H1 (cell line): ENCODE measurements around the gene DIAPH2. TPM values are rescaled to one million over a fixed set of nuclear protein-coding genes. Genes with fewer than 3 reads are reported as not detected.

Experiments
- CTCF ChIA-PET: fragments of 300-600 bp; sonication (Branson Sonifier 250); formaldehyde crosslinking; loops from one replicate; lab custom pipeline; 2021; ENCODE audit not compliant: partially characterized antibody; lab: Charles Lee
- POLR2A ChIA-PET: fragments of 300-600 bp; sonication (Branson Sonifier 250); formaldehyde crosslinking; loops from one replicate; lab custom pipeline; 2021; ENCODE audit warnings: inconsistent platforms; ENCODE audit not compliant: partially characterized antibody; lab: Charles Lee
- DNase-seq, 2 experiments: peaks; one replicate each; pipeline versions ENCODE4 v3.0.0 to v3.0.0-alpha.2; 2010 to 2022; ENCODE audit warnings: low spot score in 2 of 2, low read depth in 1 of 2, mixed read lengths in 1 of 2
- FAIRE-seq: peaks from 2 replicates; lab custom pipeline; 2011; peaks lifted over from hg19 to GRCh38; lab: Jason Lieb, UNC
- H2AFZ ChIP-seq: 2 replicates; pipeline ENCODE4 v1.8.1; 2012; ENCODE audit warnings: low read length, inconsistent platforms
- H2AK5ac ChIP-seq: 2 replicates; pipeline ENCODE4 v1.6.1; 2013; ENCODE audit warnings: low read depth, low read length
- H2BK120ac ChIP-seq: replicated peaks from 2 replicates; pipeline ENCODE3; 2013; ENCODE audit warnings: low read depth, low read length, inconsistent platforms
- H2BK12ac ChIP-seq: 2 replicates; pipeline ENCODE4 v1.6.1; 2013; ENCODE audit warnings: low read depth, low read length
- H2BK15ac ChIP-seq: 2 replicates; pipeline ENCODE4 v1.6.1; 2013; ENCODE audit warnings: low read length
- H2BK20ac ChIP-seq: 2 replicates; pipeline ENCODE4 v1.6.1; 2013; ENCODE audit warnings: low read length
- H2BK5ac ChIP-seq: 2 replicates; pipeline ENCODE4 v1.6.1; 2013; ENCODE audit warnings: low read depth, low read length
- H3K14ac ChIP-seq: 2 replicates; pipeline ENCODE4 v1.6.1; 2013; ENCODE audit warnings: inconsistent platforms; ENCODE audit not compliant: insufficient read length
- H3K18ac ChIP-seq: 2 replicates; pipeline ENCODE4 v1.6.1; 2013; ENCODE audit warnings: low read length; ENCODE audit errors: extremely low read depth
- H3K23ac ChIP-seq: 2 replicates; pipeline ENCODE4 v1.6.1; 2013; ENCODE audit warnings: inconsistent platforms; ENCODE audit not compliant: insufficient read length
- H3K23me2 ChIP-seq: 2 replicates; pipeline ENCODE4 v1.6.1; 2013; ENCODE audit warnings: low read depth, low read length
- H3K27ac ChIP-seq: 2 replicates; pipeline ENCODE4 v1.6.1; 2011; ENCODE audit warnings: low read depth, low read length, inconsistent platforms
- H3K27me3 ChIP-seq, 4 experiments: replicated peaks in 1 of 4; 1 replicate in 1 of 4; 2 replicates in 3 of 4; pipeline versions ENCODE4 v1.6.1 to v1.8.1; 2011 to 2013; ENCODE audit warnings: low read length in 3 of 4, mild to moderate bottlenecking in 3 of 4, inconsistent platforms in 2 of 4, mixed read lengths in 2 of 4, moderate library complexity in 1 of 4; ENCODE audit not compliant: control insufficient read depth in 3 of 4, insufficient read depth in 3 of 4; ENCODE audit errors: extremely low read depth in 1 of 4
- H3K36me3 ChIP-seq, 4 experiments: 2 replicates each; pipeline versions ENCODE4 v1.6.1 to v1.8.1; 2011 to 2013; ENCODE audit warnings: mild to moderate bottlenecking in 4 of 4, low read length in 3 of 4, moderate library complexity in 2 of 4, control low read depth in 1 of 4, inconsistent platforms in 1 of 4; ENCODE audit not compliant: insufficient read depth in 4 of 4, control insufficient read depth in 2 of 4
- H3K4ac ChIP-seq: replicated peaks from 2 replicates; pipeline ENCODE3; 2013; ENCODE audit warnings: low read length, low read depth, mixed read lengths, inconsistent platforms; ENCODE audit not compliant: insufficient read length
- H3K4me1 ChIP-seq, 4 experiments: replicated peaks in 1 of 4; 1 replicate in 1 of 4; 2 replicates in 3 of 4; pipeline versions ENCODE4 v1.6.1 to v1.8.1; 2011 to 2013; ENCODE audit warnings: low read length in 3 of 4, inconsistent platforms in 2 of 4, mixed read lengths in 1 of 4; ENCODE audit not compliant: insufficient read depth in 4 of 4, control insufficient read depth in 3 of 4
- H3K4me2 ChIP-seq, 2 experiments: 2 replicates each; pipeline versions ENCODE4 v1.6.1 to v1.8.1; 2011 to 2013; ENCODE audit warnings: low read depth in 2 of 2, low read length in 2 of 2, control low read depth in 1 of 2, inconsistent platforms in 1 of 2, mild to moderate bottlenecking in 1 of 2; ENCODE audit not compliant: insufficient read depth in 1 of 2
- H3K4me3 ChIP-seq, 4 experiments: fragments of 200-600, 300-600 bp in 1 of 4; sonication (generic), shearing (Covaris generic), sonication (Bioruptor Twin) in 1 of 4; 2 replicates each; pipeline versions ENCODE4 v1.5.1 to v1.8.1; 2011 to 2016; ENCODE audit warnings: low read length in 4 of 4, low read depth in 3 of 4, control low read depth in 2 of 4, inconsistent platforms in 2 of 4, mild to moderate bottlenecking in 2 of 4, mixed read lengths in 1 of 4, moderate library complexity in 1 of 4; ENCODE audit not compliant: insufficient read depth in 2 of 4; ENCODE audit errors: extremely low read depth in 1 of 4
- H3K56ac ChIP-seq: replicated peaks from 2 replicates; pipeline ENCODE3; 2013; ENCODE audit warnings: low read depth, mild to moderate bottlenecking, mixed read lengths, low read length, inconsistent platforms; ENCODE audit not compliant: insufficient read length
- H3K79me1 ChIP-seq: 2 replicates; pipeline ENCODE4 v1.6.1; 2013; ENCODE audit warnings: low read depth, low read length, control low read depth
- H3K79me2 ChIP-seq, 2 experiments: 2 replicates each; pipeline versions ENCODE4 v1.6.1 to v1.8.1; 2012 to 2013; ENCODE audit warnings: low read length in 2 of 2, mild to moderate bottlenecking in 2 of 2, inconsistent platforms in 1 of 2; ENCODE audit not compliant: insufficient read depth in 2 of 2, control insufficient read depth in 1 of 2
- H3K9ac ChIP-seq, 4 experiments: replicated peaks in 1 of 4; 1 replicate in 1 of 4; 2 replicates in 3 of 4; pipeline versions ENCODE4 v1.6.1 to v1.8.1; 2011 to 2013; ENCODE audit warnings: low read depth in 3 of 4, low read length in 3 of 4, control low read depth in 2 of 4, mild to moderate bottlenecking in 2 of 4, moderate library complexity in 2 of 4, inconsistent platforms in 1 of 4; ENCODE audit errors: extremely low read depth in 1 of 4
- H3K9me3 ChIP-seq, 2 experiments: 2 replicates each; pipeline versions ENCODE4 v1.6.1 to v1.8.1; 2012 to 2013; ENCODE audit warnings: mild to moderate bottlenecking in 2 of 2, moderate library complexity in 2 of 2, control low read depth in 1 of 2, inconsistent platforms in 1 of 2, low read depth in 1 of 2, low read length in 1 of 2, mixed read lengths in 1 of 2; ENCODE audit not compliant: insufficient read depth in 2 of 2
- H4K20me1 ChIP-seq, 2 experiments: replicated peaks in 1 of 2; 2 replicates each; pipeline versions ENCODE3 to v1.8.1; 2011 to 2013; ENCODE audit warnings: inconsistent platforms in 2 of 2, low read length in 2 of 2, mild to moderate bottlenecking in 1 of 2; ENCODE audit not compliant: insufficient read depth in 2 of 2, control insufficient read depth in 1 of 2
- H4K5ac ChIP-seq: 2 replicates; pipeline ENCODE4 v1.6.1; 2013; ENCODE audit warnings: low read length, low read depth, mixed read lengths, inconsistent platforms; ENCODE audit not compliant: insufficient read length
- H4K8ac ChIP-seq: 2 replicates; pipeline ENCODE4 v1.8.0; 2013; ENCODE audit warnings: mild to moderate bottlenecking, moderate library complexity, low read length, inconsistent platforms; ENCODE audit not compliant: insufficient read depth; ENCODE audit errors: extremely low read depth
- H4K91ac ChIP-seq: replicated peaks from 2 replicates; pipeline ENCODE3; 2013; ENCODE audit warnings: low read length, mixed read lengths, inconsistent platforms; ENCODE audit not compliant: insufficient read length
- EZH2 ChIP-seq: fragments of 200-600 bp; sonication (generic); IDR thresholded peaks from 2 replicates; pipeline ENCODE4 v1.7.1; 2012; ENCODE audit warnings: low read depth, mild to moderate bottlenecking, moderate library complexity, low read length, inconsistent platforms; ENCODE audit not compliant: severe bottlenecking
- MAFK ChIP-seq: IDR thresholded peaks from 2 replicates; pipeline ENCODE4 v1.6.1; 2012; ENCODE audit warnings: low read depth, mild to moderate bottlenecking, improper control_type of control experiment, low read length
- SP4 ChIP-seq: IDR thresholded peaks from 2 replicates; pipeline ENCODE4 v1.6.1; 2012; ENCODE audit warnings: low read length, inconsistent platforms
- WGBS, 2 experiments: shearing (Covaris generic) in 1 of 2; methylation state at CpG; one replicate each; pipeline versions ENCODE4 v1.1.6 to v1.1.7; 2013 to 2015; ENCODE audit warnings: low lambda C conversion rate in 2 of 2, mixed read lengths in 2 of 2, inconsistent platforms in 1 of 2, low coverage in 1 of 2, missing lambda C conversion rate in 1 of 2; ENCODE audit not compliant: insufficient replicate concordance in 2 of 2, insufficient coverage in 1 of 2, insufficient read length in 1 of 2; ENCODE audit errors: extremely low coverage in 1 of 2, missing lambda C conversion rate in 1 of 2; 5-methylcytosine and 5-hydroxymethylcytosine counted together
- polyA plus RNA-seq, 7 experiments: library from polyadenylated mRNA; depleted of rRNA in 3 of 7; stranded (reverse) in 5 of 7; unstranded in 2 of 7; fragments of >200 nt in 5 of 7; fragments of 200-250 nt in 2 of 7; gene quantifications; 1 replicate in 5 of 7; 2 replicates in 1 of 7; 4 replicates in 1 of 7; pipeline versions ENCODE4 v1.2.1 to v1.2.3, GENCODE V29; 2011 to 2013; ENCODE audit warnings: missing spikeins in 2 of 7, mixed read lengths in 2 of 7
- total RNA-seq: library from RNA; stranded (reverse); fragmentation: NEBNext Ultra II Directional; extraction: Animal tissue kit (Norgen Biotek cat#: 25700); gene quantifications from 2 replicates; pipeline ENCODE4 v1.2.1, GENCODE V29; 2021

DIAPH2 gene
- total and polyA plus RNA-seq, 2 of the 8 experiments (the other 6 are each of a cell fraction or from before 2014, with no cell fraction given): 4.4 to 24.3 TPM

DNA sequence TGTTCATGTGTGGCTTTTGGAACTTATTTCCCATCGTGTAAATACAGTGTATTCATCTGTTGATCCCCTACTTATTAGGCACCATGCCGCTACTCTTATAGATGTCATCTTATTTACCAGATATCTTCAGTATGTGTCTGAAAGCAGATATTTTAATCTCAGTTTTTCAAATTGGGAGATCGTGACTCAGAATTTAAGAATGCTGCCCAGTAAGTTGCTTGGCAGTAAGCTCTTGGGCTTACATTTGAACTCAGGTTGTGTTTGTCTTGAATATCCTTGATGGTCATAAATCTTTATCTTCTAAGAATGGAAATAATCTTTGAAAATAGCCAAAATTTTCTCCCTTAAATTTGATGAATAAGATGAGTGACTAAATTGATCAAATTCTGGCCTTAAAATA, 153.2 kb downstream of the DIAPH2 start:
- Histone ChIP-seq H4K5ac (no peak overlapping the region), H3K9ac (no peak overlapping the region), H3K4me1 (peaks cover 0 to 8% (median 2%) of the 10 kb centered on the region in 4 experiments; a peak in 3 of 7 replicates), H3K79me2 (no peaks in the 10 kb centered on the region), H3K18ac (no peak overlapping the region), H3K4me2 (no peak overlapping the region), H2BK20ac (no peak overlapping the region), H4K91ac (no peak overlapping the region), H3K27me3 (no peaks in the 10 kb centered on the region), H2AFZ (no peak overlapping the region), H3K56ac (no peak overlapping the region), H2BK12ac (no peak overlapping the region), H3K4ac (no peak overlapping the region), H2BK15ac (no peak overlapping the region), H2BK5ac (no peak overlapping the region), H2BK120ac (no peak overlapping the region), H3K9me3 (no peaks in the 10 kb centered on the region), H3K4me3 (no peak overlapping the region), H3K79me1 (no peaks in the 10 kb centered on the region), H2AK5ac (no peak overlapping the region), H3K36me3 (no peaks in the 10 kb centered on the region), H3K23ac (no peak overlapping the region), H3K23me2 (no peaks in the 10 kb centered on the region), H4K20me1 (no peaks in the 10 kb centered on the region), H3K14ac (no peak overlapping the region), H3K27ac (no peak overlapping the region), H4K8ac (no peak overlapping the region)
- no peak for DNase-seq
- FAIRE-seq: no peak
- WGBS, 2 experiments: 80% methylated on average over 3 of the region's 3 CpGs; no CpG with 5 or more reads in 1 of the 2 experiments
- CTCF ChIA-PET: no interaction called here
- POLR2A ChIA-PET: no interaction called here
- TF ChIP-seq MAFK (no peak), EZH2 (no peak), SP4 (no peak)
